HepG2 (cell line): ENCODE data around the gene SLC22A15. TPM values are rescaled to one million over a fixed set of nuclear protein-coding genes. Genes with fewer than 3 reads are reported as not detected.

Source experiments
- ARHGAP35 ChIP-seq: sonication (generic); formaldehyde crosslinking; IDR thresholded peaks from 2 replicates; pipeline ENCODE4 v1.9.0; 2022; ENCODE audit warnings: mild to moderate bottlenecking, inconsistent platforms, moderate library complexity, missing genetic modification reagents, borderline replicate concordance
- FLYWCH1 ChIP-seq: sonication (generic); formaldehyde crosslinking; IDR thresholded peaks from 2 replicates; pipeline ENCODE4 v1.8.1; 2023; ENCODE audit warnings: mild to moderate bottlenecking, missing genetic modification reagents
- FOXP1 ChIP-seq, 2 experiments: fragments of 450-650 bp in 1 of 2; IDR thresholded peaks; 2 replicates each; pipeline ENCODE4 v1.6.1; 2017 to 2018; ENCODE audit warnings: antibody characterized with exemption in 1 of 2
- NBN ChIP-seq: fragments of 450-650 bp; conservative IDR thresholded peaks from 2 replicates; pipeline ENCODE4 v1.6.1; 2017
- PBX2 ChIP-seq: IDR thresholded peaks from 2 replicates; pipeline ENCODE4 v1.6.1; 2016; ENCODE audit warnings: control low read depth
- TFE3 ChIP-seq: IDR thresholded peaks from 2 replicates; pipeline ENCODE4 v1.6.1; 2016
- THAP9 ChIP-seq: sonication (generic); formaldehyde crosslinking; IDR thresholded peaks from 2 replicates; pipeline ENCODE4; 2020; ENCODE audit warnings: missing genetic modification reagents, mild to moderate bottlenecking, borderline replicate concordance
- ZNF407 ChIP-seq: sonication (generic); formaldehyde crosslinking; IDR thresholded peaks from one replicate; pipeline ENCODE4 v1.5.1; 2020; ENCODE audit warnings: mild to moderate bottlenecking, missing genetic modification reagents; ENCODE audit errors: not compliant biosample characterization
- ZNF713 ChIP-seq: sonication (generic); formaldehyde crosslinking; IDR thresholded peaks from 2 replicates; pipeline ENCODE4 v1.4.0; 2020; ENCODE audit warnings: mild to moderate bottlenecking, missing genetic modification reagents
- ZNF777 ChIP-seq: sonication (generic); formaldehyde crosslinking; IDR thresholded peaks from 2 replicates; pipeline ENCODE4 v1.4.0; 2020; ENCODE audit warnings: missing genetic modification reagents
- polyA plus RNA-seq, 8 experiments: library from polyadenylated mRNA; depleted of rRNA in 3 of 8; stranded (reverse) in 7 of 8; unstranded in 1 of 8; fragments of >200 nt; fragmentation: Illumina TruSeq in 4 of 8; extraction: Trizol in 4 of 8; gene quantifications; 2 replicates each; pipeline versions ENCODE4 v1.2.1 to v1.2.3, GENCODE V29; 2011 to 2016; ENCODE audit warnings: low read depth in 4 of 8, missing spikeins in 1 of 8, mixed read lengths in 1 of 8; ENCODE audit not compliant: insufficient read depth in 1 of 8
- total RNA-seq, 5 experiments: library from RNA; depleted of rRNA; stranded (reverse); fragments of >200 nt; fragmentation: Illumina TruSeq; extraction: Trizol; gene quantifications; 2 replicates each; pipeline ENCODE4 v1.2.3, GENCODE V29; 2016; ENCODE audit warnings: low read depth in 1 of 5

SLC22A15 gene
- total and polyA plus RNA-seq, 2 of the 13 experiments (the other 11 are each of a cell fraction or from before 2014, with no cell fraction given): 0.24 to 1.7 TPM

- TF ChIP-seq ZNF713 (CRISPR knock-in tag) (no peak), NBN (no peak), ZNF777 (peak; percentile 53; the same call in 1 of the 2 replicates), TFE3 (CRISPR knock-in tag) (0 out of 2 replicates have a peak, but pooled peaks have one; percentile 38), FOXP1 (IDR thresholded peaks at IDR 0.05) (no peak), FOXP1 (CRISPR knock-in tag; IDR thresholded peaks at IDR 0.05) (peak; percentile 46), FLYWCH1 (CRISPR knock-in tag) (no peak), ARHGAP35 (CRISPR knock-in tag) (no peak), PBX2 (CRISPR knock-in tag) (no peak), THAP9 (CRISPR knock-in tag) (no peak), ZNF407 (CRISPR knock-in tag) (no peak)
Measured at GRCh38 chr1:116110567-116111523, 134.5 kb downstream of the SLC22A15 start, which contains the start of gene MAB21L3 (continued).
